Type B pancreatic cell (in vitro differentiated cells): ENCODE measurements around the gene FOXL1. TPM values are rescaled to one million over a fixed set of nuclear protein-coding genes. Genes with fewer than 3 reads are reported as not detected.

Experiments used
- DNase-seq: peaks from one replicate; pipeline ENCODE4 v3.0.0; 2021; ENCODE audit warnings: mixed read lengths; ENCODE audit not compliant: unreplicated experiment; ENCODE audit errors: extremely low spot score
- H3K27ac Mint-ChIP-seq: 2 replicates; pipeline ENCODE4 v1.8.0; 2021; ENCODE audit warnings: mild to moderate bottlenecking, mixed read lengths
- H3K27me3 Mint-ChIP-seq: 2 replicates; pipeline ENCODE4 v1.8.0; 2021; ENCODE audit warnings: mixed read lengths
- H3K36me3 Mint-ChIP-seq: 2 replicates; pipeline ENCODE4 v1.8.0; 2021; ENCODE audit warnings: mixed read lengths
- H3K4me1 Mint-ChIP-seq: one replicate; pipeline ENCODE4 v1.8.0; 2021; ENCODE audit warnings: mixed read lengths; ENCODE audit not compliant: unreplicated experiment
- H3K4me3 Mint-ChIP-seq: 2 replicates; pipeline ENCODE4 v1.8.0; 2021; ENCODE audit warnings: mild to moderate bottlenecking, mixed read lengths
- H3K9me3 Mint-ChIP-seq: 2 replicates; pipeline ENCODE4 v1.8.0; 2021; ENCODE audit warnings: mixed read lengths
- total RNA-seq: library from RNA; stranded (reverse); gene quantifications from 2 replicates; pipeline ENCODE4 v1.2.1, GENCODE V29; 2021; ENCODE audit warnings: low replicate concordance
- TF ChIP-seq, protein P1 (sequence below): fragments of 200-600 bp; sonication (generic); conservative IDR thresholded peaks from 2 replicates; pipeline ENCODE4 v1.5.0; 2021; ENCODE audit warnings: antibody characterized with exemption, mild to moderate bottlenecking

FOXL1 gene
- total RNA-seq, 1 donor from 2014 or later, result 2.2 TPM

GRCh38 chr16:86571530-86571915 lies 6.8 kb upstream of the FOXL1 start:
- Mint-ChIP-seq H3K27me3 (peaks cover 85% of the 10 kb centered on the region), H3K4me3 (peak overlapping the region; percentile 83), H3K36me3 (peaks cover 17% of the 10 kb centered on the region), H3K4me1 (peaks cover 31% of the 10 kb centered on the region), H3K27ac (no peak overlapping the region), H3K9me3 (no peaks in the 10 kb centered on the region)
- no peak for DNase-seq
- TF ChIP-seq, protein P1, sequence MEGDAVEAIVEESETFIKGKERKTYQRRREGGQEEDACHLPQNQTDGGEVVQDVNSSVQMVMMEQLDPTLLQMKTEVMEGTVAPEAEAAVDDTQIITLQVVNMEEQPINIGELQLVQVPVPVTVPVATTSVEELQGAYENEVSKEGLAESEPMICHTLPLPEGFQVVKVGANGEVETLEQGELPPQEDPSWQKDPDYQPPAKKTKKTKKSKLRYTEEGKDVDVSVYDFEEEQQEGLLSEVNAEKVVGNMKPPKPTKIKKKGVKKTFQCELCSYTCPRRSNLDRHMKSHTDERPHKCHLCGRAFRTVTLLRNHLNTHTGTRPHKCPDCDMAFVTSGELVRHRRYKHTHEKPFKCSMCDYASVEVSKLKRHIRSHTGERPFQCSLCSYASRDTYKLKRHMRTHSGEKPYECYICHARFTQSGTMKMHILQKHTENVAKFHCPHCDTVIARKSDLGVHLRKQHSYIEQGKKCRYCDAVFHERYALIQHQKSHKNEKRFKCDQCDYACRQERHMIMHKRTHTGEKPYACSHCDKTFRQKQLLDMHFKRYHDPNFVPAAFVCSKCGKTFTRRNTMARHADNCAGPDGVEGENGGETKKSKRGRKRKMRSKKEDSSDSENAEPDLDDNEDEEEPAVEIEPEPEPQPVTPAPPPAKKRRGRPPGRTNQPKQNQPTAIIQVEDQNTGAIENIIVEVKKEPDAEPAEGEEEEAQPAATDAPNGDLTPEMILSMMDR, result no peak

GRCh38 chr16:86572041-86572521 lies 6.3 kb upstream of the FOXL1 start:
- DNase-seq, result no peak
- Mint-ChIP-seq H3K36me3 (peaks cover 17% of the 10 kb centered on the region), H3K27ac (no peak overlapping the region), H3K27me3 (peaks cover 87% of the 10 kb centered on the region), H3K9me3 (no peaks in the 10 kb centered on the region), H3K4me1 (peaks cover 33% of the 10 kb centered on the region), H3K4me3 (peak overlapping the region; percentile 83)
- TF ChIP-seq, protein P1, result no peak

DNA sequence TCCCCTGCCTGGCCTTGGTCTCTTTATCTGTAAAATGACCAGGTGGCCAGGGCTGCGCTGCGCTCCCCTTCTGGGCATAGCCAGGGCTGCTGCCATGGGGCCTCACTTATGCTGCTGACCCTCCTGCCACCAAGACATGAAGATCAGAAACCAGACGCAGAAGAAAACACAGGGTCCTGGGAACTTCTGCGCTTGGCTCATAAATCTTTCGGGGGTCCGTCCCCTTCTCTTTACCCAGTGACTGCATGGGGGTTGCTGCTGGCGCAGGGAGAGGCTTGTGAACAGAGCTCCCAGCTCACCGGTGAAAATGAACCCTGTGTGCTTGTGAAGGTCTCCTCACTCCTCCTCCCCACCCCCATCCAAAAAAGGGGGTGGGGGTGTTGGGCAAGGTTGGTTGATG lies 5.7 kb upstream of the FOXL1 start:
- Mint-ChIP-seq H3K27me3 (peaks cover 88% of the 10 kb centered on the region), H3K36me3 (peaks cover 17% of the 10 kb centered on the region), H3K27ac (no peak overlapping the region), H3K9me3 (no peaks in the 10 kb centered on the region), H3K4me1 (peaks cover 36% of the 10 kb centered on the region), H3K4me3 (no peak overlapping the region)
- TF ChIP-seq, protein P1, result no peak
- DNase-seq, result no peak

GRCh38 chr16:86573215-86573614 lies 5.1 kb upstream of the FOXL1 start:
- Mint-ChIP-seq H3K27ac (no peak overlapping the region), H3K9me3 (no peaks in the 10 kb centered on the region), H3K36me3 (peaks cover 20% of the 10 kb centered on the region), H3K4me1 (peaks cover 40% of the 10 kb centered on the region), H3K4me3 (no peak overlapping the region), H3K27me3 (peaks cover 93% of the 10 kb centered on the region)
- TF ChIP-seq, protein P1, result no peak
- DNase-seq, result no peak

DNA sequence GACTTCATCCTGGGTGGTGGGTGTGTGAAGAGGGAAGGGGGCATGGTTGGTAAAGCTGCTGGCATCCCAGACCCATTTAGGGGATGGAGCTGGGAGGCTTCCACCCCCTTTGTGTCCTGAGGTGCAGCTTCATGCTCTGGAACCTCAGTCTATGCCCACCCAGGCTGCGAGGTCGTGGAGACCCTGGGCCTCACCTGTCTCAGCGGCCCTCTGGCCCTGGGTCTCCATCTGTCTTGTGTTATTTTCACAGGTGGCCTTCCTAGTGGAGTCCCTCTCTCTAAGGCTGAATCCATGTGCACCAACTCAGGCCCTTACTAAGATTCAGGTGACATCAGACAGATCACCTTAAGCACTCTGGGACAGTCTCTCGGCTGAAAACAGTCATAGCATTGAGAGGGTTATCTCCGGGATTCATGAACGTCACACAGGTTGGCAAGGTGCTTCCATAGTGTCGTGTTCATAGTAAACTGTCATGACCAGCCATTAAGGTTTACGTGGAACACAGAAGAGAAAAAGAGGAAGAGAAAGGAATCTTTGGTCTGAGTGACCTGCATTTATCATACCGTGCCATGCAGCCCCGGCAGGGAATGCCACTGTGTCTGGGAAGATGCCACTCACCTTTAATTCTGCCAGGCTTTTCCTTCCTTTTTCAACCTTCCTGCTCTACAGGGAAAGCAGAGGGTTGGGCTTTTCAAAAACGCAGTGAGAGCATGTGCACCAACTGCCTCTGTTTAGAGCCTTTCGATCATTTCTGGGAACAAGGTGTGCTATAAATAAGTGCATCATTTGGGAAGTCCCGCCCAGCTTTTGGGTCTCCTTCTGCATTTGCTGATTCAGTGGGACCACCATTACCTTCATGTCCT lies 4.5 kb upstream of the FOXL1 start:
- DNase-seq, result no peak
- Mint-ChIP-seq H3K9me3 (no peaks in the 10 kb centered on the region), H3K4me3 (peak overlapping the region; percentile 29), H3K4me1 (peaks cover 42% of the 10 kb centered on the region), H3K27ac (no peak overlapping the region), H3K27me3 (peaks cover 96% of the 10 kb centered on the region), H3K36me3 (peaks cover 21% of the 10 kb centered on the region)
- TF ChIP-seq, protein P1, result no peak
